Measurements from ENCODE around the gene DELE1.

DELE1 gene

GRCh38 chr5:141929398-141930058, 5.9 kb downstream of the DELE1 start:
- DNase-seq = no peak

- DNase-seq = no peak
These were observed 8.0 kb downstream of the DELE1 start for GRCh38 chr5:141931694-141932093.

DNA sequence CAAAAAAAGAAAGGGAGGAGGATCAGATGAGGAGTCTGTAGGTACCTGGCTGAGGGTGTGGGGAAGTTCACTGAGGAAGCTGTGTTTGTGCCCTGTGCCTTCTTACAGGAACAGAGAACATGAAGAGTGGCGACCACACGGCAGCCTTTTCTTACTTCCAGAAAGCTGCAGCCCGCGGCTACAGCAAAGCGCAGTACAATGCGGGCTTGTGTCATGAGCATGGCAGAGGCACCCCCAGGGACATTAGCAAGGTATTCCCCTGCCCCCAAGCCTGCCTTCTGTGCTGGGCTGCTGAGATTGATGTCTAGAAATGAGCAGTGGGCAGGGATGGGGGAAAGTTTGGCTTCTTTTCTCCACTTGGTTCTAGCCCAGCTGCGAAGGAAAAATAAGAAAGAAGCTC, 9.5 kb downstream of the DELE1 start:
- no peak for DNase-seq

DNA sequence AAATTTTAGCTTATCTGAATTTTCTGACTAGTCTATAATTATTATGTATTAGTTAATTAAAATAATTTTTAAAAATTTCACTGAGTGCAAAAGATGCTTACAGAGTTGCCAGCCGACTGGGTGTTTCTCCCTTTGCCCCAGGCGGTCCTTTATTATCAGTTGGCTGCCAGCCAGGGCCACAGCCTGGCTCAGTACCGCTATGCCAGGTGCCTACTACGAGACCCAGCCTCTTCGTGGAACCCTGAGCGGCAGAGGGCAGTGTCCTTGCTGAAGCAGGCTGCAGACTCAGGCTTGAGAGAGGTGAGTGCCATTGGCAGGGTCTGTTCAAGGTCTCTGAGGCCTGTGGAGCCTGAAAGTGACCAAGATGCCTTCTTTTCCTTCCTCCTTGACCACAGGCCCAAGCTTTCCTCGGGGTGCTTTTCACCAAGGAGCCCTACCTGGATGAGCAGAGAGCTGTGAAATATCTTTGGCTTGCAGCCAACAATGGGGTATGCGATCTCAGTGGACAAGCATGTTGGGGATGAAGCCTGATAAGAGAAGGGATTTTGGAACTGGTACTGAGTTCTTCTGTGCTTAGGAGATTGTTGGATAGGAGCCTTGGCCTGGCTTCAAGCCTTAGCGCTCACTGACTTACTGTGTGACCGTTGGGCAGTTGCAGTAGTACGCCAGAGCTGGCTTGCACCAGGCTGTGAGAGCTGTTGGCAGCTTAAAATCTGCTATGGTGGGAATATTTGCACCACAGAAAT, 10.6 kb downstream of the DELE1 start:
- no peak for DNase-seq

DNA sequence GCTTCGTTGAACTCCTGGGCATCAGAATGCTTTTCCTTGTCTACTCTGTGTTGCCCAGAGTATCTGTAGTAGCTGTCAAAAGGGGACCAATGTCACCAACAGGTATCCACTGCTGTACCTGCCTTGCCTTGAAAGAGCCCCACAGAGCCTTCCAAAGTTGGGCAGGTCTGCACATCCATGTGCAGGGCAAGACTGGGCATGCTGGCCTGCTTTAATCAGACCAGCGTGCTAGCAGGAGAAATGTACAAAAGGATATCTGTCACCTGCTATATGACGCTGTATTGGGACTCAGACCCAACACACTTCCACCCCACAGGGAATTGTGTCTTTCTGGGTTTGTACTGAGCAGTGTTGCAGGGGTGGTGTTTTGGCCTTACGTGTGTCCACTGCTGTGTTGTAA, 11.9 kb downstream of the DELE1 start:
- no peak for DNase-seq

- DNase-seq = no peak
These were observed 17.1 kb downstream of the DELE1 start for GRCh38 chr5:141940695-141941271.

DNA sequence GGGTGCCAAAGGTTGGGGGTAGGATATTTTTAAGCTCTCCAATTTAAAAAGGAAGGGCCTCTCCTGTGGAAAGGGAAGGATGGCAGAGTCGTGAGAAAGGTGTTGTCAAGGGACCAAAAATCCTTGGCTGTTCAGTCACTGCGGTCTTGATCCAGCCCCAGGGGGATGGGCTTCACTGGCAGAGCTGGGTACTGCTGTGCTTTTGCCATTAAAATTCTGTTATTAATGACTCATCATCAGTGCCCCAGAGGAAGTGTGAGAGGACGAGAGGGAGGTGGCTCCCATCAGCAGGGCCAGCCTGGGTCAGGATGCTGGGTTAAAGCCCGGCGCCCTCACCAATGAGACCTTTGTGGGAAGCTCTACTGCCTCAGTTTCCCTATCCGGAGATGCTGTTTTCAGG, 17.6 kb downstream of the DELE1 start:
- no peak for DNase-seq

DNA sequence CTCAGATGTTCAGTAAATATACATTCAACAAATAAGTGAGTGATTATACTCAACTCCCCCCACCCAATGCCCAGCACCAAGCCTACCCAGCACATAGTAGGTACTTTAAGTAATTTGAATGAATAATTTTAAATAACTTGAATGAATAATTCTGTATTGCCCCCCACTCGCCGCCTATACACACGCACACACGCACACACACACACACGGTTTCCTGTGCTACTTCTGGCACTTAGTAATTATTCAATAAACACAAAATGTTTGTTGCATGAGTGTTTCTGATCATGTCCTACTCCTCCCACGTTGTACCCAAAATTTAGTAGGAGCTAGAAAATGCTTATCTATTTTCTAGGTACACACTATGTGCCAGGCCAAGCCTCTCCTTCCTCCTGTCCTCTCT, 18.1 kb downstream of the DELE1 start:
- DNase-seq = no peak

- no peak for DNase-seq
These were observed 18.6 kb downstream of the DELE1 start for GRCh38 chr5:141942185-141942857.

DNA sequence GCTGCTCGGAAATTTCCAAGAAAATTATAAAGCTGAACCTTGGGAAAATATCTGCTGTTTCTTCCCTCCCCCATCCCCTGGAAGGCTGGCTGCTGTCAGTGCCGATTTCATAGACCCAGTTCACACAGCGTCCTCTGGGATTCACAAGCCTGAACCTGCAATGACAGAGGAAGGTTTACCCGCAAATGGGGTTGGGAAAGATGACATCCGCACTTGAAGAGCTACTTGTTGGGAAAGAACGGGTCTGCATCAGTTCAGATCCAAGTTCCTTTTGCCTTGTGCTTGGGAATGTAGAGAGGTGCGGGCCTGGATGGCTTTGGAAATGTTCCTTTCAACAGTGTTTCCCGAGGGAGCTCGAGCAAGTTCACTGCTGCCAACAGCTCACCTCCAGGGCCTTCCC, 20.4 kb downstream of the DELE1 start:
- DNase-seq = no peak

- no peak for DNase-seq
These were observed 21.9 kb downstream of the DELE1 start for GRCh38 chr5:141945511-141946051.

GRCh38 chr5:141947316-141947715, 23.6 kb downstream of the DELE1 start:
- no peak for DNase-seq

DNA sequence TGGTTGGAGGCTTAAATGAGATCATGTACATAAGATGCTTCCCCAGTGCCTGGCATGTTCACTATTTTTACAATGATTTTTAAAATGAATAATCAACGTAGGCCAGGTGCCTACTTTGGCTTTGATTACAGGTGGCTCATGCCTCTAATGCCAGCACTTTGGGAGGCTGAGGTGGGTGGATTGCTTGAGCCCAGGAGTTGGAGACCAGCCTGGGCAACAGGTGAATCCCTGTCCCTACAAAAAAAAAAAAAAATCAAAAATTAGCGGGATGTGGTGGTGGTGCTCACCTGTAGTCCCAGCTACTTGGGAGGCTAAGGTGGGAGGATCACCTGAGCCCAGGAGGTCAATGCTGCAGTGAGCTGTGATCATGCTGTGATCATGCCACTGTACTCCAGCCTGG, 25.1 kb downstream of the DELE1 start:
- DNase-seq = no peak

DNA sequence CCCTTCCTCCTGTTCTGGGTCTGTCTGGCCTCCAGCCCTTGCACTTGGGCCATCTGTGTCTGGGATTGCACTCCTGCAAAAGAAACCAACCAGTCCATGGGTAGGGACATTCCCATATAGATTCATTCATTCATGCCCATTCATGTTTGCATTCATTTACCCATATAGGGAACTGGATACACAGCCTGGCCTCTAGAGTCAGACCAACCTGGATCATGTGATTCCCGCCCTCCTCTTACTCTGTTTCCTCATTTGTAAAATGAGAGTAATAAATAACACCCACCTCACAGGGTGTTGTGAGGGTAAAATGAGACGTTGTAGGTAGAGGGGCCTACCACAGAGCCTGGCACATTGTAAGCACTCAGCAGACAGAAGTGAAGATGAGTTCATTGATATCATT, 25.8 kb downstream of the DELE1 start:
- no peak for DNase-seq

DNA sequence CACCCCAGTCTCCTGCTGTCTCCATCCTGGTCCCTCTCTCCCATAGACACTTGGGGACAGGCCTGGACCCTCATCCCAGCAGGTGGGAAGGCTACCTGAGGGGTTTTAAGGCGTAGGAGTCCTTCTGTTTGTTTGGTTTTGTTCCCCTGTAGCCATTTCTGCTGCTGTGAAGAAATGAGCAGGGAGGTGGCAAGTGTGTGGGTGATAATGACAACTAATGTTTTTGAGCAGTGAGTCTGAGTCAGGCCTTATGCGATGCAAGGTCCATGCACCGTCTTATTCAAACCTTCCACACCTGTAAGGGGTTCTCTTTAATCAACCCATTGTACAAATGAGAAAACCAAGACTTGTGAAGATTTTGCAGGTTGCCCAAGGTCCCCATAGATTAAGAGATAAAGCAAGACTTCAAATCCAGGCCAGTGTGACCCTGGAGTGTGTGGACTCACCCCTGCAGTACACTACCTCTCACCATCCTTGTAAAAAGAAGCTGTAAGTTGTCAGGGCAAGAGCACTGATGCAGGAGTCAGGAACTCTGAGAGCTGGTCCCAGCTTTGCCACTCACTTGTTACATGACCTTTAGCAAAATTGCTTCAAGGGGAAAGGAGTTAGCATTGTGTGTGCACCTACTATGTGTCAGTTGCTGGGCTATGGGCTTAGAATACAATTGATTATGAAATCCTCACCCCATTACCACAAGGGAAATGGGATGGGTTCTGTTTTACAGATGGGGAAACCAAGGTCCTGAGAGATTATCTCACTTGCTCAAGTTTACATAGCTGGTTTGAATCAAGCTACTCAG, 26.7 kb downstream of the DELE1 start:
- no peak for DNase-seq

- peak in 1 of 2 donors; percentile 23 for DNase-seq
These were observed 27.7 kb downstream of the DELE1 start for GRCh38 chr5:141951332-141951781.

GRCh38 chr5:141952020-141952419, 28.3 kb downstream of the DELE1 start:
- DNase-seq = no peak

DNA sequence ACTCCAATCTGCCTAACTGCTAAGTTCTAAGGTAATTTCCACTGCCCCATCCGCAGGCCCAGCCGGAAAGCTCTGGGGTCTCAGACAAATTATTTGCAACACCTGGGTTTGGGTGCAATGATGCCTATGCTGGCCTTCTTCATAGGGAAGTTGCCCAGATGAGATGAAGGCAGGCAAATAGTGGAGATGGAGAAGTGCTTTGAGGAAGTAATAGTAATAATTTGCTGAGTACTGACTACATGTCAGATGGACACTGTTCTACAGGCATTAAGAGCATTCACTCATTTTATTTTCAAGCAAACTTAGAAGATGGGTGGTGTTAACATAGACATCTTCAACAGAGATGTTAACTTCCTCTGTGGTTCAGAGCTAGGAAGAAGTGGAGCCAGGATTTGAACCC, 30.5 kb downstream of the DELE1 start:
- DNase-seq = no peak

DNA sequence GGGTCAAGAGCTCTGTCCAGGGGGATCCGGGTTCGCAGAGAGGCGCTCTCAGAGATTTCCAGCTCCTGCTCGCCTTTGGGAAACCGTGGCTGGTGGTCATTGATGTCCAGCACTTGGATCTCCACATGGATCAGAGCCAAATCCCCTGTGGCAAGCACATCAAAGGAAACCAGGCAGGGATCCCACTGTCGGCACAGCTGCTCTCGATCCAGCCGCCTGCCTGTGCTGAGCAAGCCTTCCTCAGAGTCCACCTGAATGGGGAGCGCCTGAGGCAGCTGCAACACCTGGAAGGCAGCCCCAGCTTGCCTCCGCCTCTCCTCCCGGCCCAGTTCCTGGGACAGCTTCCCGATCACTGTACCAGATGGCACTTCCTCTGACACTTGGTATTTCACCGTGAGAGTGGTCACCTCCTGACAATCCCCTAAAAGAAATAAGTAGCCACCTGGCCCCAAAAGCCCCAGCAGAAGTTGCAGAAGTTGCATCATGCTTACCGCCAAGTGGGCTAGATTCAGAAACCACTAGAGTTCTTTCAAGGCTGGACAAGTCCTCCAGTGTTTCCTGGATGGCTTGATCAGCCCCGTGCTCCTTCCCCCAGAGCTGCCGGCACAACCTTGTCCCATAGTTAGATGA, 33.8 kb downstream of the DELE1 start:
- DNase-seq = no peak

DNA sequence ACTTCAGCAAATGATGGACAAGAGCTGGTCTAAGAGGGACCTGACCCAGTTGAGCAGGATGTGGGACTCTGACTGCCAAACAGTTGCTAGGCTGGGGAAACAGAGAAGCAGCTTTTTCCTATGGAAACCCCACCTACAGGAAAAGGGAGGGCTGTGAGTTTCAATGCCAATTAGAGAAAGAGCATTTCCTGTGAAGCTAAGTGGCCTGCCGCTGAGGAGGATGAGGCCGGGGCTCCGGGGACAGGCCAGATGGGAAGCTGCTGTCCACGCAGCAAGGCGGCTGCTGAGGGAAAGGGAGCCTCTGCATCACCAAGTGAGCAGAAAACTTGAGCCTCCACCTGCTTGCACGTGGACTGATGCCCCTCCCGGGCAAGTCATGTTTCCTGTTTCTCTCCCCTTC, 34.4 kb downstream of the DELE1 start, which contains the start of gene PCDH12:
PCDH12 (minus strand) TSS at position 90 of the 400 bp plus-strand sequence. CDS start 351 bp downstream, outside the sequence.
- peak in 1 of 2 donors; percentile 12 for DNase-seq

- no peak for DNase-seq
These were observed 35.0 kb downstream of the DELE1 start for GRCh38 chr5:141958546-141959172.
